Bronchial epithelial cell (primary cell): ENCODE results near the gene FGF11. TPM values are rescaled to one million over a fixed set of nuclear protein-coding genes. Genes with fewer than 3 reads are reported as not detected.

ENCODE experiments used
- DNase-seq: peaks from one replicate; pipeline ENCODE4 v3.0.0-alpha.2; 2010; ENCODE audit warnings: low read depth
- FAIRE-seq: peaks from 2 replicates; lab custom pipeline; 2011; peaks lifted over from hg19 to GRCh38; lab: Jason Lieb, UNC
- H3K27me3 ChIP-seq: 2 replicates; pipeline ENCODE4 v1.5.1; 2011; ENCODE audit warnings: low read length; ENCODE audit not compliant: control insufficient read depth, insufficient read depth
- H3K36me3 ChIP-seq: 2 replicates; pipeline ENCODE4 v1.5.1; 2011; ENCODE audit warnings: low read length; ENCODE audit not compliant: control insufficient read depth, insufficient read depth
- H3K4me3 ChIP-seq: 2 replicates; pipeline ENCODE4 v1.5.1; 2011; ENCODE audit warnings: mild to moderate bottlenecking, low read depth, low read length, control low read depth
- total RNA-seq: library from RNA; depleted of rRNA; stranded (reverse); fragments of >200 nt; gene quantifications from 2 replicates; pipeline ENCODE4 v1.2.1, GENCODE V29; 2014
- TF ChIP-seq, protein P1 (sequence below): IDR thresholded peaks from 2 replicates; pipeline ENCODE4 v1.5.1; 2011; ENCODE audit warnings: mild to moderate bottlenecking, moderate library complexity, low read length, control low read depth, inconsistent platforms; ENCODE audit not compliant: insufficient read depth, severe bottlenecking

Gene FGF11
- total RNA-seq, 1 donor from 2014 or later: 12.4 TPM

DNA sequence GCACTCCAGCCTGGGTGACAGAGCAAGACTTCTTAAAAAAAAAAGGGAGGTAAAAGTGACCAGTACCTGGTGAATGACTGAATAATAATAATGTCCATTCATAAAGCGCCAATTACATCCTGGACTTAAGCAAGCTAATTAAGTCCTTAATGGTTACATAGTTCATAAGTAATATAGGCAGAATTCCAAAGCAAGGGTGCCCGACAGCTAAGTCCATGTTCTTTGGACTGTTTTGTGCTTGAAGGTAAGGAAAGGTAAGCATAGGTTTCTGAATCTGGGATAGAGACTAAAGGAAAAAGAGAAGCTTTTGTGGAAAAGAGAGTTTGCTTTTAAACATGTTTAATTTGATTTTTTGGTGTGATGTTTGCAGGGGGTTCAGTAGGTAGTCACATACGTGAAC lies 54.6 kb downstream of the FGF11 start:
- TF ChIP-seq, protein P1, sequence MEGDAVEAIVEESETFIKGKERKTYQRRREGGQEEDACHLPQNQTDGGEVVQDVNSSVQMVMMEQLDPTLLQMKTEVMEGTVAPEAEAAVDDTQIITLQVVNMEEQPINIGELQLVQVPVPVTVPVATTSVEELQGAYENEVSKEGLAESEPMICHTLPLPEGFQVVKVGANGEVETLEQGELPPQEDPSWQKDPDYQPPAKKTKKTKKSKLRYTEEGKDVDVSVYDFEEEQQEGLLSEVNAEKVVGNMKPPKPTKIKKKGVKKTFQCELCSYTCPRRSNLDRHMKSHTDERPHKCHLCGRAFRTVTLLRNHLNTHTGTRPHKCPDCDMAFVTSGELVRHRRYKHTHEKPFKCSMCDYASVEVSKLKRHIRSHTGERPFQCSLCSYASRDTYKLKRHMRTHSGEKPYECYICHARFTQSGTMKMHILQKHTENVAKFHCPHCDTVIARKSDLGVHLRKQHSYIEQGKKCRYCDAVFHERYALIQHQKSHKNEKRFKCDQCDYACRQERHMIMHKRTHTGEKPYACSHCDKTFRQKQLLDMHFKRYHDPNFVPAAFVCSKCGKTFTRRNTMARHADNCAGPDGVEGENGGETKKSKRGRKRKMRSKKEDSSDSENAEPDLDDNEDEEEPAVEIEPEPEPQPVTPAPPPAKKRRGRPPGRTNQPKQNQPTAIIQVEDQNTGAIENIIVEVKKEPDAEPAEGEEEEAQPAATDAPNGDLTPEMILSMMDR: no peak
- no peak for FAIRE-seq

More for the DNA sequence above, 54.6 kb downstream of the FGF11 start:
- Histone ChIP-seq H3K27me3 (no peaks in the 10 kb centered on the region), H3K4me3 (no peak overlapping the region), H3K36me3 (peaks cover 33% of the 10 kb centered on the region)
- DNase-seq: no peak

Other genes starting within 250 kb of the FGF11 start
- 1.8 and 1.9 TPM in 2 replicates for gene DLG4, start 219.7 kb upstream of the FGF11 start, total RNA-seq
- 216 and 277 TPM in 2 replicates for gene ACADVL, start 219.6 kb upstream of the FGF11 start, total RNA-seq
- gene DVL2, start 205.0 kb upstream of the FGF11 start, total RNA-seq: 52.1 and 55.3 TPM in 2 replicates
- 27.4 and 34.9 TPM in 2 replicates for gene PHF23, start 200.1 kb upstream of the FGF11 start, total RNA-seq
- gene GABARAP, start 197.1 kb upstream of the FGF11 start, total RNA-seq: 50.8 and 64.3 TPM in 2 replicates
- 17.6 and 25.3 TPM in 2 replicates for gene CTDNEP1, start 187.8 kb upstream of the FGF11 start, total RNA-seq
- 16.5 and 20.0 TPM in 2 replicates for gene ELP5, start 187.3 kb upstream of the FGF11 start, total RNA-seq
- 546 and 850 TPM in 2 replicates for gene CLDN7, start 177.0 kb upstream of the FGF11 start, total RNA-seq
- gene SLC2A4, start 157.8 kb upstream of the FGF11 start, total RNA-seq: under 0.01 and 0.13 TPM in 2 replicates
- 0.26 and 1.0 TPM in 2 replicates for gene YBX2, start 144.9 kb upstream of the FGF11 start, total RNA-seq
- 653 and 709 TPM in 2 replicates for gene EIF5A, start 131.9 kb upstream of the FGF11 start, total RNA-seq
- gene GPS2, start 124.2 kb upstream of the FGF11 start, total RNA-seq: 22.4 and 35.7 TPM in 2 replicates
- 14.7 and 17.7 TPM in 2 replicates for gene NEURL4, start 110.2 kb upstream of the FGF11 start, total RNA-seq
- gene ACAP1, start 103.0 kb upstream of the FGF11 start, total RNA-seq: 0.26 and 4.2 TPM in 2 replicates
- 24.2 and 26.6 TPM in 2 replicates for gene KCTD11, start 87.3 kb upstream of the FGF11 start, total RNA-seq
- not detected in 2 replicates for gene TMEM95, start 84.4 kb upstream of the FGF11 start, total RNA-seq
- gene TNK1, start 58.4 kb upstream of the FGF11 start, total RNA-seq: 7.4 and 11.8 TPM in 2 replicates
- gene PLSCR3, start 45.0 kb upstream of the FGF11 start, total RNA-seq: 9.0 and 13.2 TPM in 2 replicates
- 40.3 and 67.7 TPM in 2 replicates for gene TMEM256, start 35.4 kb upstream of the FGF11 start, total RNA-seq
- 0.79 and 1.2 TPM in 2 replicates for gene NLGN2, start 31.7 kb upstream of the FGF11 start, total RNA-seq
- gene SPEM1, start 19.2 kb upstream of the FGF11 start, total RNA-seq: 0.13 TPM in 1 of 2 replicates, not detected in the other
- gene SPEM2, start 13.9 kb upstream of the FGF11 start, total RNA-seq: not detected in 2 replicates
- gene SPEM3, start 10.7 kb upstream of the FGF11 start, total RNA-seq: not detected in 2 replicates
- gene TMEM102, start 4.1 kb upstream of the FGF11 start, total RNA-seq: 7.3 and 12.6 TPM in 2 replicates
- 9.7 and 16.8 TPM in 2 replicates for gene CHRNB1, start 5.5 kb downstream of the FGF11 start, total RNA-seq
- gene ZBTB4, start 40.1 kb downstream of the FGF11 start, total RNA-seq: 8.7 and 9.2 TPM in 2 replicates
- not detected in 2 replicates for gene SLC35G6, start 41.9 kb downstream of the FGF11 start, total RNA-seq
- 38.4 and 79.6 TPM in 2 replicates for gene POLR2A, start 44.9 kb downstream of the FGF11 start, total RNA-seq
- gene TNFSF12, start 109.5 kb downstream of the FGF11 start, total RNA-seq: 0.53 and 1.0 TPM in 2 replicates
- gene TNFSF13, start 119.2 kb downstream of the FGF11 start, total RNA-seq: 2.6 and 3.7 TPM in 2 replicates
- 94.7 and 129 TPM in 2 replicates for gene SENP3, start 122.4 kb downstream of the FGF11 start, total RNA-seq
- 11.3 and 16.4 TPM in 2 replicates for gene CD68, start 140.1 kb downstream of the FGF11 start, total RNA-seq
- gene MPDU1, start 144.3 kb downstream of the FGF11 start, total RNA-seq: 54.7 and 56.3 TPM in 2 replicates
- gene SOX15, start 150.6 kb downstream of the FGF11 start, total RNA-seq: 23.4 and 41.7 TPM in 2 replicates
- 42.1 and 43.2 TPM in 2 replicates for gene FXR2, start 175.4 kb downstream of the FGF11 start, total RNA-seq
- gene SAT2, start 188.3 kb downstream of the FGF11 start, total RNA-seq: 23.9 and 38.7 TPM in 2 replicates
- gene SHBG, start 190.6 kb downstream of the FGF11 start, total RNA-seq: 0.38 TPM in 1 of 2 replicates, not detected in the other
- gene ATP1B2, start 211.4 kb downstream of the FGF11 start, total RNA-seq: not detected in 2 replicates
- gene TP53, start 248.0 kb downstream of the FGF11 start, total RNA-seq: 9.2 and 15.1 TPM in 2 replicates
- gene WRAP53, start 249.0 kb downstream of the FGF11 start, total RNA-seq: 3.5 and 4.2 TPM in 2 replicates